DOHH2 (cell line): ENCODE measurements around the gene PDK3.

Source experiments
- H3F3A ChIP-seq: fragments of 200-600 bp; sonication (generic), shearing (Covaris generic); 2 replicates; pipeline ENCODE4 v1.6.0; 2016; ENCODE audit warnings: antibody characterized with exemption, mild to moderate bottlenecking; ENCODE audit not compliant: control insufficient read depth, insufficient read depth
- H3K27ac ChIP-seq: fragments of 200-600 bp; sonication (generic); 2 replicates; pipeline ENCODE4 v1.5.1; 2014; ENCODE audit warnings: low read depth, mild to moderate bottlenecking, low read length, moderate library complexity
- H3K27me3 ChIP-seq: fragments of 200-600 bp; sonication (generic); 2 replicates; pipeline ENCODE4 v1.6.1; 2014; ENCODE audit warnings: mild to moderate bottlenecking, low read length, mixed read lengths; ENCODE audit not compliant: control insufficient read depth
- H3K36me3 ChIP-seq: fragments of 200-600 bp; sonication (generic); 2 replicates; pipeline ENCODE4 v1.6.1; 2014; ENCODE audit warnings: mild to moderate bottlenecking, low read length, moderate library complexity, mixed read lengths; ENCODE audit not compliant: control insufficient read depth
- H3K4me1 ChIP-seq: fragments of 200-600 bp; sonication (generic); 2 replicates; pipeline ENCODE4 v1.6.1; 2014; ENCODE audit warnings: mild to moderate bottlenecking, low read length, mixed read lengths; ENCODE audit not compliant: control insufficient read depth
- H3K4me2 ChIP-seq: fragments of 200-600 bp; sonication (generic); 2 replicates; pipeline ENCODE4 v1.6.0; 2014; ENCODE audit warnings: mild to moderate bottlenecking, low read length, moderate library complexity
- H3K4me3 ChIP-seq: fragments of 200-600 bp; sonication (generic); 2 replicates; pipeline ENCODE4 v1.5.1; 2014; ENCODE audit warnings: mild to moderate bottlenecking, low read length, mixed read lengths
- H3K79me2 ChIP-seq: fragments of 200-600 bp; sonication (generic); 2 replicates; pipeline ENCODE4 v1.6.1; 2014; ENCODE audit warnings: mild to moderate bottlenecking, low read length, mixed read lengths; ENCODE audit not compliant: control insufficient read depth
- H3K9me2 ChIP-seq: fragments of 200-600 bp; sonication (generic); replicated peaks from 2 replicates; pipeline ENCODE4 v1.6.1; 2014; ENCODE audit warnings: mild to moderate bottlenecking, low read length, mixed read lengths; ENCODE audit not compliant: control insufficient read depth
- H3K9me3 ChIP-seq: fragments of 200-600 bp; sonication (generic); 2 replicates; pipeline ENCODE4 v1.6.1; 2014; ENCODE audit warnings: antibody characterized with exemption, low read length, mixed read lengths; ENCODE audit not compliant: control insufficient read depth, insufficient read depth
- H4K20me1 ChIP-seq: fragments of 200-600 bp; sonication (generic); 2 replicates; pipeline ENCODE4 v1.6.0; 2014; ENCODE audit warnings: low read depth, mild to moderate bottlenecking, antibody characterized with exemption, low read length, moderate library complexity; ENCODE audit not compliant: control insufficient read depth, insufficient read depth
- CTCF ChIP-seq: fragments of 200-600 bp; sonication (generic); IDR thresholded peaks from one replicate; pipeline ENCODE4 v1.5.1; 2014; ENCODE audit warnings: antibody characterized with exemption, mild to moderate bottlenecking, low read depth, low read length; ENCODE audit not compliant: poor library complexity, severe bottlenecking
- EZH2phosphoT487 ChIP-seq: fragments of 200-600 bp; sonication (generic); IDR thresholded peaks from 2 replicates; pipeline ENCODE4 v1.6.1; 2017; ENCODE audit warnings: borderline replicate concordance, mild to moderate bottlenecking, antibody characterized with exemption, low read length, moderate library complexity, mixed read lengths

PDK3 gene

GRCh38 chrX:24574743-24575142, 109.7 kb downstream of the PDK3 start:
- Histone ChIP-seq H3K4me1 (no peaks in the 10 kb centered on the region), H3F3A (no peaks in the 10 kb centered on the region), H3K27me3 (no peaks in the 10 kb centered on the region), H3K36me3 (no peaks in the 10 kb centered on the region), H3K4me3 (no peak overlapping the region), H3K9me2 (no peaks in the 10 kb centered on the region), H3K4me2 (no peak overlapping the region), H3K79me2 (no peaks in the 10 kb centered on the region), H3K9me3 (no peaks in the 10 kb centered on the region), H4K20me1 (no peaks in the 10 kb centered on the region), H3K27ac (no peak overlapping the region)
- TF ChIP-seq CTCF (no peak), EZH2phosphoT487 (no peak)

GRCh38 chrX:24575496-24575895, 110.4 kb downstream of the PDK3 start:
- Histone ChIP-seq H3K4me2 (no peak overlapping the region), H3K9me3 (no peaks in the 10 kb centered on the region), H4K20me1 (no peaks in the 10 kb centered on the region), H3K4me1 (no peaks in the 10 kb centered on the region), H3K27ac (no peak overlapping the region), H3K27me3 (no peaks in the 10 kb centered on the region), H3K36me3 (no peaks in the 10 kb centered on the region), H3F3A (no peaks in the 10 kb centered on the region), H3K79me2 (no peaks in the 10 kb centered on the region), H3K9me2 (no peaks in the 10 kb centered on the region), H3K4me3 (no peak overlapping the region)
- TF ChIP-seq EZH2phosphoT487 (no peak), CTCF (no peak)

GRCh38 chrX:24577091-24577490, 112.0 kb downstream of the PDK3 start:
- H3F3A ChIP-seq: no peaks in the 10 kb centered on the region

More at GRCh38 chrX:24577091-24577490, 112.0 kb downstream of the PDK3 start:
- Histone ChIP-seq H3K27ac (no peak overlapping the region), H3K36me3 (no peaks in the 10 kb centered on the region), H3K9me3 (no peaks in the 10 kb centered on the region), H3K4me1 (no peaks in the 10 kb centered on the region), H4K20me1 (no peaks in the 10 kb centered on the region), H3K4me3 (no peak overlapping the region), H3K4me2 (no peak overlapping the region), H3K27me3 (no peaks in the 10 kb centered on the region), H3K79me2 (no peaks in the 10 kb centered on the region), H3K9me2 (no peaks in the 10 kb centered on the region)
- TF ChIP-seq EZH2phosphoT487 (no peak), CTCF (no peak)
